ENCODE measurements around the gene UBE2O. TPM values are rescaled to one million over a fixed set of nuclear protein-coding genes. Genes with fewer than 3 reads are reported as not detected.
"Not testable (repeated sequence)": the region's sequence is repeated elsewhere in the genome, so short reads cannot be mapped to it uniquely, and the experiment has no call there.

UBE2O gene
- total RNA-seq, 1 donor from 2014 or later, result 94.3 TPM

- no peaks in the 10 kb centered on the region for H3K36me3 Mint-ChIP-seq (ENCODE audit: unreplicated experiment)
Observed at GRCh38 chr17:76353004-76353598, 99.9 kb downstream of the UBE2O start.

DNA sequence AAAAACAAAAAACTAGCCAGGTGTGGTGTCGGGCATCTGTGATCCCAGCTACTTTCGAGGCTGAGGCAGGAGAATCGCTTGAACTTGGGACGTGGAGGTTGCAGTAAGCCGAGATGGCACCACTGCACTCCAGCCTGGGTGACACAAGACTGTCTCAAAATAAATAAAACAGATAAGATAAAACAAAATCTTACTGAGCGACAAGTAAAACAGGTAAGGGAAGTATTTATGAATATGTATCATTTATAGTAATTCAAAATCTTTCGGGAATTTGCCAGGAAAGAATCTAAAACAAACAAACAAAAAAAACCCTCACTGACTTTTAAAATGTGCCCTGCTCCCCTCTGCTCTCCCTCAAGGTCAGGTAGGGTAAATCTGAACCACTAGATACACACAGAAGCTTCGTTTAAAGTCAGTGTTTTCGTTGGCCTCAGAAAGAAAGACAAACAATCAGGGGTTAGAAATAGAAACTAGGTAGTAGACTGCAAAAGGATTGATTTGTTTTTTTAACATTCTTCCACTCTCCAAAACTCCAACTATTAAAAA, 101.4 kb downstream of the UBE2O start:
- Mint-ChIP-seq H3K4me1 (ENCODE audit: low read depth, unreplicated experiment) (peaks cover 10% of the 10 kb centered on the region), H3K9me3 (ENCODE audit: unreplicated experiment) (peaks cover 6% of the 10 kb centered on the region), H3K4me3 (ENCODE audit: unreplicated experiment) (peak overlapping the region; percentile 96), H3K36me3 (ENCODE audit: unreplicated experiment) (no peaks in the 10 kb centered on the region), H3K27ac (ENCODE audit: unreplicated experiment) (peak overlapping the region; percentile 62), H3K27me3 (ENCODE audit: unreplicated experiment) (peaks cover 3% of the 10 kb centered on the region)
- TF ChIP-seq, protein P1, sequence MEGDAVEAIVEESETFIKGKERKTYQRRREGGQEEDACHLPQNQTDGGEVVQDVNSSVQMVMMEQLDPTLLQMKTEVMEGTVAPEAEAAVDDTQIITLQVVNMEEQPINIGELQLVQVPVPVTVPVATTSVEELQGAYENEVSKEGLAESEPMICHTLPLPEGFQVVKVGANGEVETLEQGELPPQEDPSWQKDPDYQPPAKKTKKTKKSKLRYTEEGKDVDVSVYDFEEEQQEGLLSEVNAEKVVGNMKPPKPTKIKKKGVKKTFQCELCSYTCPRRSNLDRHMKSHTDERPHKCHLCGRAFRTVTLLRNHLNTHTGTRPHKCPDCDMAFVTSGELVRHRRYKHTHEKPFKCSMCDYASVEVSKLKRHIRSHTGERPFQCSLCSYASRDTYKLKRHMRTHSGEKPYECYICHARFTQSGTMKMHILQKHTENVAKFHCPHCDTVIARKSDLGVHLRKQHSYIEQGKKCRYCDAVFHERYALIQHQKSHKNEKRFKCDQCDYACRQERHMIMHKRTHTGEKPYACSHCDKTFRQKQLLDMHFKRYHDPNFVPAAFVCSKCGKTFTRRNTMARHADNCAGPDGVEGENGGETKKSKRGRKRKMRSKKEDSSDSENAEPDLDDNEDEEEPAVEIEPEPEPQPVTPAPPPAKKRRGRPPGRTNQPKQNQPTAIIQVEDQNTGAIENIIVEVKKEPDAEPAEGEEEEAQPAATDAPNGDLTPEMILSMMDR (IDR thresholded peaks at IDR 0.05; ENCODE audit: partially characterized antibody, unreplicated experiment), result no peak
- no peak for DNase-seq

More at GRCh38 chr17:76353004-76353598, 99.9 kb downstream of the UBE2O start:
- peaks cover 10% of the 10 kb centered on the region for H3K4me1 Mint-ChIP-seq (ENCODE audit: low read depth, unreplicated experiment)
- peaks cover 8% of the 10 kb centered on the region for H3K9me3 Mint-ChIP-seq (ENCODE audit: unreplicated experiment)
- peaks cover 3% of the 10 kb centered on the region for H3K27me3 Mint-ChIP-seq (ENCODE audit: unreplicated experiment)
- H3K4me3 Mint-ChIP-seq (ENCODE audit: unreplicated experiment), result peak overlapping the region; percentile 96
- TF ChIP-seq, protein P1 (IDR thresholded peaks at IDR 0.05; ENCODE audit: partially characterized antibody, unreplicated experiment), result no peak
- H3K27ac Mint-ChIP-seq (ENCODE audit: unreplicated experiment), result peak overlapping the region; percentile 80
- peak; percentile 53 for DNase-seq

GRCh38 chr17:76350463-76350862, 102.5 kb downstream of the UBE2O start:
- no peak overlapping the region for H3K27ac Mint-ChIP-seq (ENCODE audit: unreplicated experiment)
- H3K4me1 Mint-ChIP-seq (ENCODE audit: low read depth, unreplicated experiment), result peaks cover 17% of the 10 kb centered on the region
- H3K9me3 Mint-ChIP-seq (ENCODE audit: unreplicated experiment), result peaks cover 9% of the 10 kb centered on the region
- no peaks in the 10 kb centered on the region for H3K36me3 Mint-ChIP-seq (ENCODE audit: unreplicated experiment)
- peaks cover 8% of the 10 kb centered on the region for H3K27me3 Mint-ChIP-seq (ENCODE audit: unreplicated experiment)
- TF ChIP-seq, protein P1 (IDR thresholded peaks at IDR 0.05; ENCODE audit: partially characterized antibody, unreplicated experiment), result no peak
- no peak overlapping the region for H3K4me3 Mint-ChIP-seq (ENCODE audit: unreplicated experiment)
- no peak for DNase-seq

DNA sequence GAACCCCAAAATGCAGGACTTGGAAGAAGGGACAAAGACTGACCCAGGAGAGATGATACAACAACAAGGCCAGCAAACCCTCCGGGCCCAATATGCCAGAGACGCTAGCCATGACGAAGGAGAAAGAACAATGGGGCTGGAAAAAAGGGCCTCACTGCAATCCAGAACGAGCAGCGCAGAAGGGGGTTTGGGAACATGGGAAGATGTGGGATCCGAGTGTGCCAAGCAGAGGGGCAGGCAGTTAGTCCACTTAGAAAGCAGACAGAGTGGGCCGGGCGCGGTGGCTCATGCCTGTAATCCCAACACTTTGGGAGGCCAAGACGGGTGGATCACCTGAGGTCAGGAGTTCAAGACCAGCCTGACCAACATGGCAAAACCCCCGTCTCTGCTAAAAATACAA, 106.0 kb downstream of the UBE2O start:
- H3K9me3 Mint-ChIP-seq (ENCODE audit: unreplicated experiment); H3K4me3 Mint-ChIP-seq (ENCODE audit: unreplicated experiment); H3K27me3 Mint-ChIP-seq (ENCODE audit: unreplicated experiment); DNase-seq; H3K36me3 Mint-ChIP-seq (ENCODE audit: unreplicated experiment); H3K27ac Mint-ChIP-seq (ENCODE audit: unreplicated experiment): not testable (repeated sequence)
- H3K4me1 Mint-ChIP-seq (ENCODE audit: low read depth, unreplicated experiment), result peaks cover 11% of the 10 kb centered on the region

DNA sequence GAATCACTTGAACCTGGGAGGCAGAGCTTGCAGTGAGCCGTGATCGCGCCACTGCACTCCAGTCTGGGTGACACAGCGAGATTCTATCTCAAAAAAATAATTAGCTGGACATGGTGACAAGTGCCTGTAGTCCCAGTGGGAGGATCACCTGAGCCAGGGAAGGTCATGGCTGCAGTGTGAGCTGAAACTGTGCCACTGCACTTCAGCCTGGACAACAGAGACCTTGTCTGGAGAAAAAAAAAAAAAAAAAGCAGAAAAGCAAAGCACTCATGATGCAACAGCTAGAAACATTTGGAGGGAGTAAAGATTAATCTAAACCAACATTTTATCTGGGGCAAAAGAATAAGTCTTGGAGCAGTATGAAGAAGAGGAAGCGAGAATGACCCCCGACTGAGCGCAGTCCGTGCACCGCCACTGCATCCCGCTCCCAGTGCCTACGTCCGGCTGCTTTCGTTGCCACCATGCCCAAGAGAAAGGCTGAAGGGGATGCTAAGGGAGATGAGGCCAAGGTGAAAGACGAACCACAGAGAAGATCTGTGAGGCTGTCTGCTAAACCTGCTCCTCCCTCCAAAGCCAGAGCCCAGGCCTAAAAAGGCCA, 107.5 kb downstream of the UBE2O start:
- H3K36me3 Mint-ChIP-seq (ENCODE audit: unreplicated experiment), result no peaks in the 10 kb centered on the region
- H3K9me3 Mint-ChIP-seq (ENCODE audit: unreplicated experiment), result peaks cover 3% of the 10 kb centered on the region
- peak overlapping the region; percentile 63 for H3K27ac Mint-ChIP-seq (ENCODE audit: unreplicated experiment)

More for the DNA sequence above, 107.5 kb downstream of the UBE2O start:
- Mint-ChIP-seq H3K4me1 (ENCODE audit: low read depth, unreplicated experiment) (peaks cover 9% of the 10 kb centered on the region), H3K4me3 (ENCODE audit: unreplicated experiment) (peak overlapping the region; percentile 43), H3K27me3 (ENCODE audit: unreplicated experiment) (peaks cover 5% of the 10 kb centered on the region)
- TF ChIP-seq, protein P1 (IDR thresholded peaks at IDR 0.05; ENCODE audit: partially characterized antibody, unreplicated experiment), result no peak
- no peak for DNase-seq
